ENCODE measurements around the gene CSNK1D.

DNA sequence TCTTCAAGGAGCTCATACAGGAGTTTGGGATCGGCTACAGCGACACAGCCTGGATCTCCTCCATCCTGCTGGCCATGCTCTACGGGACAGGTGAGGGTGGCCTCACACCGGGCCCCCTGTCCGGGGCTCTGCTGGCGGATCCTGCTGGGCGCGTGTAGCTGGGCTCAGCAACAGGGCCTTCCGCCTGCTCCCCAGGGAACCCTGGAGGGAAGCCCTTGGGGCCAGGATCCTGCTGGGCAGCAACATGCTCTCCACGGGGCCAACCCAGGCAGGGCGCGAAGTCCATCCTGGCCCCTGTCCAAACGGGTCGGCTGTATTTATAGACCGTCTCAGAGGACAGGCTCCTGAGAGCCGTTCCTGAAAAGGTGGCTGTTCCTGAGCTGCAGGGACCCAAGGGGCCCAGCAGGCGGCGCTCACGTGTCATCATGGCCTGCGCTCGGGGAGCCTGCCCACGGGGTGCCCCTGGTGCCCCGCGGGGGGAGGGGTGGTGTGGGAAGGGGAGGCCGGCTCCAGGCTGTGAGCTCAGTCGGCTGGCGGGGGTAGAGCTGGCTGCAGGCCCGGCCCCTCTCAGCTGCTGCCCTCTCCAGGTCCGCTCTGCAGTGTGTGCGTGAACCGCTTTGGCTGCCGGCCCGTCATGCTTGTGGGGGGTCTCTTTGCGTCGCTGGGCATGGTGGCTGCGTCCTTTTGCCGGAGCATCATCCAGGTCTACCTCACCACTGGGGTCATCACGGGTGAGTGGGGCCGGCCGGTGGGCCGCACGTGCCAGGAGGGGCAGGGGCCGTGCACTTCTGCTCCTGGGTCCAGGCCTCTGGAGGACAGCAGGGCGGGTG lies 37.1 kb downstream of the CSNK1D start:
- TF ChIP-seq, protein P1, sequence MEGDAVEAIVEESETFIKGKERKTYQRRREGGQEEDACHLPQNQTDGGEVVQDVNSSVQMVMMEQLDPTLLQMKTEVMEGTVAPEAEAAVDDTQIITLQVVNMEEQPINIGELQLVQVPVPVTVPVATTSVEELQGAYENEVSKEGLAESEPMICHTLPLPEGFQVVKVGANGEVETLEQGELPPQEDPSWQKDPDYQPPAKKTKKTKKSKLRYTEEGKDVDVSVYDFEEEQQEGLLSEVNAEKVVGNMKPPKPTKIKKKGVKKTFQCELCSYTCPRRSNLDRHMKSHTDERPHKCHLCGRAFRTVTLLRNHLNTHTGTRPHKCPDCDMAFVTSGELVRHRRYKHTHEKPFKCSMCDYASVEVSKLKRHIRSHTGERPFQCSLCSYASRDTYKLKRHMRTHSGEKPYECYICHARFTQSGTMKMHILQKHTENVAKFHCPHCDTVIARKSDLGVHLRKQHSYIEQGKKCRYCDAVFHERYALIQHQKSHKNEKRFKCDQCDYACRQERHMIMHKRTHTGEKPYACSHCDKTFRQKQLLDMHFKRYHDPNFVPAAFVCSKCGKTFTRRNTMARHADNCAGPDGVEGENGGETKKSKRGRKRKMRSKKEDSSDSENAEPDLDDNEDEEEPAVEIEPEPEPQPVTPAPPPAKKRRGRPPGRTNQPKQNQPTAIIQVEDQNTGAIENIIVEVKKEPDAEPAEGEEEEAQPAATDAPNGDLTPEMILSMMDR (IDR thresholded peaks at IDR 0.05) = peak; percentile 89 to 94 (median 93)
- TF ChIP-seq POLR2A (IDR thresholded peaks at IDR 0.05) = no peak
